SU-DHL-6 (cell line): ENCODE results near the gene RGL1.

ENCODE experiments used
- H2AFZ ChIP-seq: fragments of 200-600 bp; sonication (generic); 2 replicates; pipeline ENCODE4 v1.6.1; 2014; ENCODE audit warnings: low read depth, mild to moderate bottlenecking, moderate library complexity, mixed read lengths, antibody characterized with exemption, low read length; ENCODE audit not compliant: severe bottlenecking
- H3F3A ChIP-seq: fragments of 200-600 bp; shearing (Covaris generic); 2 replicates; pipeline ENCODE4 v1.6.0; 2016; ENCODE audit warnings: antibody characterized with exemption, mild to moderate bottlenecking; ENCODE audit not compliant: insufficient read depth
- H3K27ac ChIP-seq: fragments of 200-600 bp; sonication (generic); 2 replicates; pipeline ENCODE4 v1.5.1; 2016; ENCODE audit warnings: low read depth, mild to moderate bottlenecking, low read length, moderate library complexity, mixed read lengths
- H3K27me3 ChIP-seq: fragments of 200-600 bp; sonication (generic), shearing (Covaris generic); 2 replicates; pipeline ENCODE4 v1.6.0; 2014; ENCODE audit warnings: mild to moderate bottlenecking, low read length
- H3K36me3 ChIP-seq: fragments of 200-600 bp; sonication (generic); 2 replicates; pipeline ENCODE4 v1.6.1; 2014; ENCODE audit warnings: mild to moderate bottlenecking, low read length, mixed read lengths
- H3K4me2 ChIP-seq: fragments of 300-600, 200-600 bp; shearing (Covaris generic), sonication (generic); 2 replicates; pipeline ENCODE4 v1.6.0; 2014; ENCODE audit warnings: low read length, low read depth, mild to moderate bottlenecking; ENCODE audit not compliant: poor library complexity, severe bottlenecking
- H3K4me3 ChIP-seq: fragments of 200-600 bp; sonication (generic); 2 replicates; pipeline ENCODE4 v1.5.1; 2014; ENCODE audit warnings: antibody characterized with exemption, low read length, mild to moderate bottlenecking, mixed read lengths; ENCODE audit not compliant: insufficient read depth, poor library complexity, severe bottlenecking
- H3K79me2 ChIP-seq: fragments of 200-600 bp; sonication (generic); 2 replicates; pipeline ENCODE4 v1.6.1; 2014; ENCODE audit warnings: mild to moderate bottlenecking, low read length, moderate library complexity; ENCODE audit not compliant: insufficient read depth
- H3K9ac ChIP-seq: fragments of 200-600 bp; sonication (generic); 2 replicates; pipeline ENCODE4 v1.7.0; 2014; ENCODE audit warnings: mild to moderate bottlenecking, low read length
- H3K9me2 ChIP-seq: fragments of 200-600 bp; sonication (generic); replicated peaks from 2 replicates; pipeline ENCODE4 v1.6.1; 2014; ENCODE audit warnings: low read length; ENCODE audit not compliant: insufficient read depth
- H3K9me3 ChIP-seq: fragments of 200-600 bp; sonication (generic); 2 replicates; pipeline ENCODE4 v1.6.1; 2014; ENCODE audit warnings: low read length, mixed read lengths; ENCODE audit not compliant: insufficient read depth
- H4K20me1 ChIP-seq: fragments of 200-600 bp; sonication (generic); 2 replicates; pipeline ENCODE4 v1.6.1; 2014; ENCODE audit warnings: low read depth, mild to moderate bottlenecking, antibody characterized with exemption, low read length, moderate library complexity, mixed read lengths
- EZH2phosphoT487 ChIP-seq: fragments of 200-600 bp; sonication (generic), shearing (Covaris generic); conservative IDR thresholded peaks from 2 replicates; pipeline ENCODE4 v1.6.1; 2018; ENCODE audit warnings: mild to moderate bottlenecking, antibody characterized with exemption, low read length, moderate library complexity, mixed read lengths
- TF ChIP-seq, protein P1 (sequence below): fragments of 200-600 bp; sonication (generic); IDR thresholded peaks from one replicate; pipeline ENCODE4 v1.5.1; 2017; ENCODE audit warnings: antibody characterized with exemption, mild to moderate bottlenecking, low read length, moderate library complexity; ENCODE audit not compliant: insufficient read depth, poor library complexity, severe bottlenecking

The RGL1 gene

DNA sequence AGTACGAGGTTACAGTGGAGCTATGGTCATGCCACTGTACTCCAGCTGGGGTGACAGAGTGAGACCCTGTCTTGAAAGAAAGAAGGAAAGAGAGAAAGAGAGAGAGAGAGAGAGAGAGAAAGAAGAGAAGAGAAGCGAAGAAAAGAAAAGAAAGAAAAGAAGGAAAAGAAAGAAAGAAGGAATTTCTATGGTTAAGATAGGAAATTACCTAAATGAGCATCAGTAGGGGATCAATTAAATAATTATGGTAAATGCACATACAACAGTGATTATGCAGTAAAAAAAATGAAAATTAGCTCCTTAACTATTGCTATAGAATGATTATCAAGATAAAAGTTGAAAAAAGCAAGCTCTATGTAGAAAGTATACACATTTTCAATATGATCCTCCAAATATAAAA is 172.8 kb downstream of the RGL1 start:
- no peak overlapping the region for H2AFZ ChIP-seq
- no peak for TF ChIP-seq EZH2phosphoT487
- TF ChIP-seq, protein P1, sequence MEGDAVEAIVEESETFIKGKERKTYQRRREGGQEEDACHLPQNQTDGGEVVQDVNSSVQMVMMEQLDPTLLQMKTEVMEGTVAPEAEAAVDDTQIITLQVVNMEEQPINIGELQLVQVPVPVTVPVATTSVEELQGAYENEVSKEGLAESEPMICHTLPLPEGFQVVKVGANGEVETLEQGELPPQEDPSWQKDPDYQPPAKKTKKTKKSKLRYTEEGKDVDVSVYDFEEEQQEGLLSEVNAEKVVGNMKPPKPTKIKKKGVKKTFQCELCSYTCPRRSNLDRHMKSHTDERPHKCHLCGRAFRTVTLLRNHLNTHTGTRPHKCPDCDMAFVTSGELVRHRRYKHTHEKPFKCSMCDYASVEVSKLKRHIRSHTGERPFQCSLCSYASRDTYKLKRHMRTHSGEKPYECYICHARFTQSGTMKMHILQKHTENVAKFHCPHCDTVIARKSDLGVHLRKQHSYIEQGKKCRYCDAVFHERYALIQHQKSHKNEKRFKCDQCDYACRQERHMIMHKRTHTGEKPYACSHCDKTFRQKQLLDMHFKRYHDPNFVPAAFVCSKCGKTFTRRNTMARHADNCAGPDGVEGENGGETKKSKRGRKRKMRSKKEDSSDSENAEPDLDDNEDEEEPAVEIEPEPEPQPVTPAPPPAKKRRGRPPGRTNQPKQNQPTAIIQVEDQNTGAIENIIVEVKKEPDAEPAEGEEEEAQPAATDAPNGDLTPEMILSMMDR = no peak
- H3K4me2 ChIP-seq = no peak overlapping the region
- H3K4me3 ChIP-seq = no peak overlapping the region
- no peaks in the 10 kb centered on the region for H4K20me1 ChIP-seq
- no peaks in the 10 kb centered on the region for H3F3A ChIP-seq
- H3K27me3 ChIP-seq = no peaks in the 10 kb centered on the region; the same call in 1 of the 2 replicates
- H3K9ac ChIP-seq = no peak overlapping the region
- H3K9me3 ChIP-seq = no peaks in the 10 kb centered on the region
- no peak overlapping the region for H3K27ac ChIP-seq
- no peaks in the 10 kb centered on the region for H3K9me2 ChIP-seq
- H3K79me2 ChIP-seq = no peaks in the 10 kb centered on the region
- H3K36me3 ChIP-seq = no peaks in the 10 kb centered on the region
